GM12892 (cell line): ENCODE results near the gene ENOX1.

Experiments
- POLR2A ChIP-seq: IDR thresholded peaks from 2 replicates; pipeline ENCODE4 v1.6.1; 2011; ENCODE audit warnings: low read depth, low read length, control low read depth
- POLR2AphosphoS5 ChIP-seq: IDR thresholded peaks from 2 replicates; pipeline ENCODE4 v1.6.1; 2011; ENCODE audit warnings: low read depth, low read length, control low read depth

GRCh38 chr13:43441464-43441863 lies 345.3 kb downstream of the ENOX1 start:
- no peak for TF ChIP-seq POLR2A
- TF ChIP-seq POLR2AphosphoS5: no peak
